ENCODE measurements around the gene NAP1L4. TPM values are rescaled to one million over a fixed set of nuclear protein-coding genes. Genes with fewer than 3 reads are reported as not detected.
A peak's percentile ranks its signal among the peaks of the same experiment; 100 is the strongest.

Gene NAP1L4
- total RNA-seq, 1 experiment from 2014 or later, result 189 TPM

DNA sequence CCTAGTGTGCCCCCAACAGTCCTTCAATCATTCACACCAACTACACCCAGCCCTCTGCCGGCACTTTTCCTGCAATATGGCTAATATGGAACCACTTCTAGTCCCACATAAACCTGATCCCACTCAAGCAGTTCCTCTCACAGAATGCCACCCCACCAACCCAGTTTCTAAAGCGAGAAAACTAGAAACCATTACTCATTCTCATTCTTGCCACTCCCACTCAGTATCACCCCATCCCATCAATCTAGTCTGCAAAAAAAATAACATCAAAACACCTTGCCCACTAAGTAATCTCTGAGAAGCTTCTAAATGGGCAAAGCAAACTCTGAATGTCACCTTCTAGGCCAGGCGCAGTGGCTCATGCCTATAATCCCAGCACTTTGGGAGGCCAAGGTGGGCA, 17.9 kb downstream of the NAP1L4 start (continued):
- TF ChIP-seq HMGA2 (CRISPR knock-in tag; IDR thresholded peaks at IDR 0.05) (no peak), ZBTB21 (CRISPR knock-in tag; IDR thresholded peaks at IDR 0.05; ENCODE audit: borderline replicate concordance) (no peak), ZNF423 (CRISPR knock-in tag; IDR thresholded peaks at IDR 0.05) (no peak), GRHL2 (CRISPR knock-in tag; IDR thresholded peaks at IDR 0.05; ENCODE audit: insufficient replicate concordance, severe bottlenecking) (no peak), TEAD4 (CRISPR knock-in tag; IDR thresholded peaks at IDR 0.05) (no peak), FOXK1 (CRISPR knock-in tag; IDR thresholded peaks at IDR 0.05) (no peak)
- TF ChIP-seq, protein P1, sequence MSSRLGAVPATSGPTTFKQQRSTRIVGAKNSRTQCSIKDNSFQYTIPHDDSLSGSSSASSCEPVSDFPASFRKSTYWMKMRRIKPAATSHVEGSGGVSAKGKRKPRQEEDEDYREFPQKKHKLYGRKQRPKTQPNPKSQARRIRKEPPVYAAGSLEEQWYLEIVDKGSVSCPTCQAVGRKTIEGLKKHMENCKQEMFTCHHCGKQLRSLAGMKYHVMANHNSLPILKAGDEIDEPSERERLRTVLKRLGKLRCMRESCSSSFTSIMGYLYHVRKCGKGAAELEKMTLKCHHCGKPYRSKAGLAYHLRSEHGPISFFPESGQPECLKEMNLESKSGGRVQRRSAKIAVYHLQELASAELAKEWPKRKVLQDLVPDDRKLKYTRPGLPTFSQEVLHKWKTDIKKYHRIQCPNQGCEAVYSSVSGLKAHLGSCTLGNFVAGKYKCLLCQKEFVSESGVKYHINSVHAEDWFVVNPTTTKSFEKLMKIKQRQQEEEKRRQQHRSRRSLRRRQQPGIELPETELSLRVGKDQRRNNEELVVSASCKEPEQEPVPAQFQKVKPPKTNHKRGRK (CRISPR knock-in tag; IDR thresholded peaks at IDR 0.05; ENCODE audit: borderline replicate concordance), result no peak
- TF ChIP-seq, protein P2, sequence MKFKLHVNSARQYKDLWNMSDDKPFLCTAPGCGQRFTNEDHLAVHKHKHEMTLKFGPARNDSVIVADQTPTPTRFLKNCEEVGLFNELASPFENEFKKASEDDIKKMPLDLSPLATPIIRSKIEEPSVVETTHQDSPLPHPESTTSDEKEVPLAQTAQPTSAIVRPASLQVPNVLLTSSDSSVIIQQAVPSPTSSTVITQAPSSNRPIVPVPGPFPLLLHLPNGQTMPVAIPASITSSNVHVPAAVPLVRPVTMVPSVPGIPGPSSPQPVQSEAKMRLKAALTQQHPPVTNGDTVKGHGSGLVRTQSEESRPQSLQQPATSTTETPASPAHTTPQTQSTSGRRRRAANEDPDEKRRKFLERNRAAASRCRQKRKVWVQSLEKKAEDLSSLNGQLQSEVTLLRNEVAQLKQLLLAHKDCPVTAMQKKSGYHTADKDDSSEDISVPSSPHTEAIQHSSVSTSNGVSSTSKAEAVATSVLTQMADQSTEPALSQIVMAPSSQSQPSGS (CRISPR knock-in tag; IDR thresholded peaks at IDR 0.05; ENCODE audit: borderline replicate concordance, low read depth), result no peak
- TF ChIP-seq, protein P3, sequence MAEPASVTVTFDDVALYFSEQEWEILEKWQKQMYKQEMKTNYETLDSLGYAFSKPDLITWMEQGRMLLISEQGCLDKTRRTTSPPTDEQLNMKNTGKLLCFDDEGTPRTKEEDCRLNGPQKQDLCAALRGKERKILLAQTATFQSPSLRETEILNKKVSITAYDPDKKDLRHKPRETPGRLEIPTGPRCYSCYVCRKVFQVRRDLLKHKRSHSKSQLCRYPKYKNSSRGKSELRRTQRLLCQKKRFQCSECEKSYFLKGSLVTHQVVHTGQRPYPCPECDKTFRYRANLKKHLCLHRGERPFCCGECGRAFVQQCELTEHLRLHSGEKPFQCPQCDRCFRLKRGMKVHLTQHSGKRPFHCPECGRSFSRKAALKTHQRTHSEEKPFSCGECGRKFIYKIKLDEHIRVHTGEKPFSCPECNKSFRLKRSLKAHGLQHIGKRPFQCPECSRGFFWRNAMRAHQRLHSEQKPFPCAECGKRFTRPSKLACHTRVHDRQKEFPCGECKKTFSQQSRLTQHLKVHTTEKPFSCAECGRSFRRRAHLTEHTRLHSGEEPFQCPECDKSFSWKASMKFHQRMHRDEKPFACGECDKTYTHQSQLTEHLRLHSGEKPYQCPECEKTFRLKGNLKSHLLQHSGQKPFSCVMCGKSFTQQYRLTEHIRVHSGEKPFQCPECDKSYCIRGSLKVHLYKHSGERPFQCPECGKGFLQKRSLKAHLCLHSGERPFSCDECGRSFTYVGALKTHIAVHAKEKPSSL (CRISPR knock-in tag; conservative IDR thresholded peaks at IDR 0.05), result no peak
- TF ChIP-seq, protein P4, sequence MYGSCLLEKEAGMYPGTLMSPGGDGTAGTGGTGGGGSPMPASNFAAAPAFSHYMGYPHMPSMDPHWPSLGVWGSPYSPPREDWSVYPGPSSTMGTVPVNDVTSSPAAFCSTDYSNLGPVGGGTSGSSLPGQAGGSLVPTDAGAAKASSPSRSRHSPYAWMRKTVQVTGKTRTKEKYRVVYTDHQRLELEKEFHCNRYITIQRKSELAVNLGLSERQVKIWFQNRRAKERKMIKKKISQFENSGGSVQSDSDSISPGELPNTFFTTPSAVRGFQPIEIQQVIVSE (CRISPR knock-in tag; IDR thresholded peaks at IDR 0.05; ENCODE audit: borderline replicate concordance), result no peak
- TF ChIP-seq, protein P5, sequence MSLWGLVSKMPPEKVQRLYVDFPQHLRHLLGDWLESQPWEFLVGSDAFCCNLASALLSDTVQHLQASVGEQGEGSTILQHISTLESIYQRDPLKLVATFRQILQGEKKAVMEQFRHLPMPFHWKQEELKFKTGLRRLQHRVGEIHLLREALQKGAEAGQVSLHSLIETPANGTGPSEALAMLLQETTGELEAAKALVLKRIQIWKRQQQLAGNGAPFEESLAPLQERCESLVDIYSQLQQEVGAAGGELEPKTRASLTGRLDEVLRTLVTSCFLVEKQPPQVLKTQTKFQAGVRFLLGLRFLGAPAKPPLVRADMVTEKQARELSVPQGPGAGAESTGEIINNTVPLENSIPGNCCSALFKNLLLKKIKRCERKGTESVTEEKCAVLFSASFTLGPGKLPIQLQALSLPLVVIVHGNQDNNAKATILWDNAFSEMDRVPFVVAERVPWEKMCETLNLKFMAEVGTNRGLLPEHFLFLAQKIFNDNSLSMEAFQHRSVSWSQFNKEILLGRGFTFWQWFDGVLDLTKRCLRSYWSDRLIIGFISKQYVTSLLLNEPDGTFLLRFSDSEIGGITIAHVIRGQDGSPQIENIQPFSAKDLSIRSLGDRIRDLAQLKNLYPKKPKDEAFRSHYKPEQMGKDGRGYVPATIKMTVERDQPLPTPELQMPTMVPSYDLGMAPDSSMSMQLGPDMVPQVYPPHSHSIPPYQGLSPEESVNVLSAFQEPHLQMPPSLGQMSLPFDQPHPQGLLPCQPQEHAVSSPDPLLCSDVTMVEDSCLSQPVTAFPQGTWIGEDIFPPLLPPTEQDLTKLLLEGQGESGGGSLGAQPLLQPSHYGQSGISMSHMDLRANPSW (CRISPR knock-in tag; conservative IDR thresholded peaks at IDR 0.05; ENCODE audit: low read depth), result no peak

DNA sequence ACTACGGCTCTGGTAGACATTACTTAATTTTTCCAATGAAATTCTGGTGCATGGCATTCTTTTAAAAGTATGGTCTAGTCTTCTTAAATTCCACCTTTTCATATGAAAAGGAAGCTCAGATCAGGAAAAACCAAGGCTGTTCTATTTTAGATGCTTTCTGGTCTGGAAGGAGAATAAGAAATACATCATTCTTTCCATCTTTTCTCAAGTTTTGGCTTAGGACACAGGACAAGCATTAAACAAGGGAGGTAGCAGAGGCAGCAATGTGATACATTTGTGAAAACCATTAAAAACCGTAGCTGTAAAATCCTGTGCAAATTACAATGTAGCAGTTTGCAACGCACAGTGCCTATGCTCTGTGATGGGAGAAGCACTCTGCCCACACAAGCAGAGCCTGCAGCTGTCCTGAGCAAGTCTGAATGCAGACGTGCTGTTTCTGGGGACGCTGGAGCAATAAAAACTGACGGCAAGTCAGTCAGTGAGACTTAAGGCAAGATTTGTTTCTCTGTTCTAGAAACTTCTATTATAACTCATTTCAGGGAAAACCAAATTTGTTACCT, 23.7 kb downstream of the NAP1L4 start:
- Mint-ChIP-seq H3K36me3 (peaks cover 93% of the 10 kb centered on the region), H3K27ac (peak overlapping the region; percentile 80; the same call in 1 of the 2 replicates), H3K4me1 (no peaks in the 10 kb centered on the region), H3K4me3 (no peak overlapping the region), H3K9me3 (no peaks in the 10 kb centered on the region), H3K27me3 (ENCODE audit: low read depth) (no peaks in the 10 kb centered on the region; the same call in 1 of the 2 replicates)
- POLR2A ChIA-PET, result interaction anchor here (1.0 kb wide), 1 partner anchor 35 kb away, joined by 6 read pairs; no protein-coding TSS in a partner anchor
- no peak for ATAC-seq
- CTCF ChIA-PET, result interaction anchor here (1.1 kb wide), 1 partner anchor 53 kb away, joined by 3 read pairs; no protein-coding TSS in a partner anchor
- no peak for DNase-seq (ENCODE audit: low spot score)
- TF ChIP-seq, protein P6, sequence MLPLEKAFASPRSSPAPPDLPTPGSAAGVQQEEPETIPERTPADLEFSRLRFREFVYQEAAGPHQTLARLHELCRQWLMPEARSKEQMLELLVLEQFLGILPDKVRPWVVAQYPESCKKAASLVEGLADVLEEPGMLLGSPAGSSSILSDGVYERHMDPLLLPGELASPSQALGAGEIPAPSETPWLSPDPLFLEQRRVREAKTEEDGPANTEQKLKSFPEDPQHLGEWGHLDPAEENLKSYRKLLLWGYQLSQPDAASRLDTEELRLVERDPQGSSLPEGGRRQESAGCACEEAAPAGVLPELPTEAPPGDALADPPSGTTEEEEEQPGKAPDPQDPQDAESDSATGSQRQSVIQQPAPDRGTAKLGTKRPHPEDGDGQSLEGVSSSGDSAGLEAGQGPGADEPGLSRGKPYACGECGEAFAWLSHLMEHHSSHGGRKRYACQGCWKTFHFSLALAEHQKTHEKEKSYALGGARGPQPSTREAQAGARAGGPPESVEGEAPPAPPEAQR (CRISPR knock-in tag; IDR thresholded peaks at IDR 0.05), result no peak
- TF ChIP-seq NR1H2 (CRISPR knock-in tag; IDR thresholded peaks at IDR 0.05) (no peak), FOXJ3 (CRISPR knock-in tag; IDR thresholded peaks at IDR 0.05; ENCODE audit: borderline replicate concordance) (no peak), SMAD4 (CRISPR knock-in tag; IDR thresholded peaks at IDR 0.05) (no peak), CREM (CRISPR knock-in tag; IDR thresholded peaks at IDR 0.05) (no peak)
- TF ChIP-seq, protein P2 (CRISPR knock-in tag; IDR thresholded peaks at IDR 0.05; ENCODE audit: borderline replicate concordance, low read depth), result no peak
- TF ChIP-seq, protein P7, sequence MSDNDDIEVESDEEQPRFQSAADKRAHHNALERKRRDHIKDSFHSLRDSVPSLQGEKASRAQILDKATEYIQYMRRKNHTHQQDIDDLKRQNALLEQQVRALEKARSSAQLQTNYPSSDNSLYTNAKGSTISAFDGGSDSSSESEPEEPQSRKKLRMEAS (CRISPR knock-in tag; IDR thresholded peaks at IDR 0.05), result no peak
- TF ChIP-seq, protein P8, sequence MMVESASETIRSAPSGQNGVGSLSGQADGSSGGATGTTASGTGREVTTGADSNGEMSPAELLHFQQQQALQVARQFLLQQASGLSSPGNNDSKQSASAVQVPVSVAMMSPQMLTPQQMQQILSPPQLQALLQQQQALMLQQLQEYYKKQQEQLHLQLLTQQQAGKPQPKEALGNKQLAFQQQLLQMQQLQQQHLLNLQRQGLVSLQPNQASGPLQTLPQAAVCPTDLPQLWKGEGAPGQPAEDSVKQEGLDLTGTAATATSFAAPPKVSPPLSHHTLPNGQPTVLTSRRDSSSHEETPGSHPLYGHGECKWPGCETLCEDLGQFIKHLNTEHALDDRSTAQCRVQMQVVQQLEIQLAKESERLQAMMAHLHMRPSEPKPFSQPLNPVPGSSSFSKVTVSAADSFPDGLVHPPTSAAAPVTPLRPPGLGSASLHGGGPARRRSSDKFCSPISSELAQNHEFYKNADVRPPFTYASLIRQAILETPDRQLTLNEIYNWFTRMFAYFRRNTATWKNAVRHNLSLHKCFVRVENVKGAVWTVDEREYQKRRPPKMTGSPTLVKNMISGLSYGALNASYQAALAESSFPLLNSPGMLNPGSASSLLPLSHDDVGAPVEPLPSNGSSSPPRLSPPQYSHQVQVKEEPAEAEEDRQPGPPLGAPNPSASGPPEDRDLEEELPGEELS (CRISPR knock-in tag; IDR thresholded peaks at IDR 0.05), result no peak

Data from WTC11 (cell line).